Measurements from ENCODE around the gene FOCAD.

FOCAD gene

DNA sequence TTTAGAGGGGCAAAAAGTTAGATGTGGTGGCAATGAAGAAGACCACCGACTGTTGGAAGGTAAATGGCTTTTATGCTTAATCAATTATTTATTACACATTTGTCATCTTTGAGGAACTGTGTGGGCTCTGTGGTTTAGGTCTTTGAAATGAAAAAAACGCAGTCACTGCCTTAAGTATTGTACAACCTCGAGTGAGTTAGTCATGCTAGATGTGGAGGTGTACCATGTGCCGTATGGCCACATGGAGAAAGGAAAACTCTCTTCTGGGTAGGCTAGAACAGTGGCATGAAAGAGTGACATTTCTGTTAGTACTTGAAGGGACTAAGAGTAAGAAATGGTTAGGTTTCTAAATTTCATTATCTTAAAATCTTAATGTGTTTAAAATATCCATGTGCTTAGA lies 181.3 kb downstream of the FOCAD start:
- Histone ChIP-seq H3K79me2 (ENCODE audit: low read length) (no peaks in the 10 kb centered on the region), H3K36me3 (replicated peaks; ENCODE audit: insufficient read depth, low read length) (no peaks in the 10 kb centered on the region), H3K9me3 (replicated peaks; ENCODE audit: insufficient read depth, low read length) (no peaks in the 10 kb centered on the region), H2AFZ (ENCODE audit: low read length) (no peak overlapping the region), H3K27ac (ENCODE audit: low read length) (no peak overlapping the region), H3K4me1 (ENCODE audit: low read length) (no peaks in the 10 kb centered on the region), H3F3A (ENCODE audit: insufficient read depth, low read length) (no peaks in the 10 kb centered on the region), H3K9me2 (replicated peaks; ENCODE audit: insufficient read depth, low read length) (no peaks in the 10 kb centered on the region), H3K27me3 (replicated peaks; ENCODE audit: insufficient read depth, low read length) (no peaks in the 10 kb centered on the region), H4K20me1 (ENCODE audit: insufficient read depth, low read length) (no peaks in the 10 kb centered on the region), H3K4me2 (ENCODE audit: low read depth, low read length) (no peak overlapping the region), H3K9ac (ENCODE audit: low read length) (no peak overlapping the region), H3K4me3 (ENCODE audit: low read length) (no peak overlapping the region)
- DNase-seq, result no peak
- TF ChIP-seq, protein P1, sequence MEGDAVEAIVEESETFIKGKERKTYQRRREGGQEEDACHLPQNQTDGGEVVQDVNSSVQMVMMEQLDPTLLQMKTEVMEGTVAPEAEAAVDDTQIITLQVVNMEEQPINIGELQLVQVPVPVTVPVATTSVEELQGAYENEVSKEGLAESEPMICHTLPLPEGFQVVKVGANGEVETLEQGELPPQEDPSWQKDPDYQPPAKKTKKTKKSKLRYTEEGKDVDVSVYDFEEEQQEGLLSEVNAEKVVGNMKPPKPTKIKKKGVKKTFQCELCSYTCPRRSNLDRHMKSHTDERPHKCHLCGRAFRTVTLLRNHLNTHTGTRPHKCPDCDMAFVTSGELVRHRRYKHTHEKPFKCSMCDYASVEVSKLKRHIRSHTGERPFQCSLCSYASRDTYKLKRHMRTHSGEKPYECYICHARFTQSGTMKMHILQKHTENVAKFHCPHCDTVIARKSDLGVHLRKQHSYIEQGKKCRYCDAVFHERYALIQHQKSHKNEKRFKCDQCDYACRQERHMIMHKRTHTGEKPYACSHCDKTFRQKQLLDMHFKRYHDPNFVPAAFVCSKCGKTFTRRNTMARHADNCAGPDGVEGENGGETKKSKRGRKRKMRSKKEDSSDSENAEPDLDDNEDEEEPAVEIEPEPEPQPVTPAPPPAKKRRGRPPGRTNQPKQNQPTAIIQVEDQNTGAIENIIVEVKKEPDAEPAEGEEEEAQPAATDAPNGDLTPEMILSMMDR (IDR thresholded peaks at IDR 0.05; ENCODE audit: low read length), result no peak
- TF ChIP-seq EZH2 (optimal IDR thresholded peaks at IDR 0.05; ENCODE audit: low read depth, low read length), result no peak
- no peak for TF ChIP-seq EZH2phosphoT487 (IDR thresholded peaks at IDR 0.05; ENCODE audit: low read length)

DNA sequence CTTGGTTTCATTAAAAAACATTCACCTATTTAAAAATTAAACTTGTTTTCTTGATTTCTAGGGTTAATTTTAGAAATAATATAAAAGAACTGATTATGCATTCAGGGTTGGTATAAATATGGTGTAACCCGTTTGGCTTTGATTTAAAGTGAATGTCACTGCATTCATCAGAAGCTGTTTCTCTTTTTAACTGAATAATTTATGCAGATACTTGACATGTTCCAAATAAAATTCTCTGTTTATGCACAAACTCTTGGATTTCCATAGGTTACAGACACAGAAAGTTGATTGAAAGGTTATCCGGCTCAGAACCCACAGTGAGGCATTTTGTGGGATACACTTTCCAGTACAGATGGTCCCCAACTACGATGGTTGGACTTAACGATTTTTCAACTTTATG lies 186.1 kb downstream of the FOCAD start:
- TF ChIP-seq, protein P1 (IDR thresholded peaks at IDR 0.05; ENCODE audit: low read length), result no peak
- TF ChIP-seq EZH2 (optimal IDR thresholded peaks at IDR 0.05; ENCODE audit: low read depth, low read length) (no peak), EZH2phosphoT487 (IDR thresholded peaks at IDR 0.05; ENCODE audit: low read length) (no peak)
- Histone ChIP-seq H3K9ac (ENCODE audit: low read length) (no peak overlapping the region), H3K9me3 (replicated peaks; ENCODE audit: insufficient read depth, low read length) (no peaks in the 10 kb centered on the region), H3F3A (ENCODE audit: insufficient read depth, low read length) (no peaks in the 10 kb centered on the region), H2AFZ (ENCODE audit: low read length) (no peak overlapping the region), H3K27ac (ENCODE audit: low read length) (no peak overlapping the region), H3K4me1 (ENCODE audit: low read length) (peaks cover 7% of the 10 kb centered on the region; the same call in 1 of the 2 replicates), H3K36me3 (replicated peaks; ENCODE audit: insufficient read depth, low read length) (no peaks in the 10 kb centered on the region), H3K27me3 (replicated peaks; ENCODE audit: insufficient read depth, low read length) (no peaks in the 10 kb centered on the region), H3K4me3 (ENCODE audit: low read length) (no peak overlapping the region), H3K9me2 (replicated peaks; ENCODE audit: insufficient read depth, low read length) (no peaks in the 10 kb centered on the region), H3K79me2 (ENCODE audit: low read length) (no peaks in the 10 kb centered on the region), H4K20me1 (ENCODE audit: insufficient read depth, low read length) (no peaks in the 10 kb centered on the region), H3K4me2 (ENCODE audit: low read depth, low read length) (no peak overlapping the region)
- no peak for DNase-seq

DNA sequence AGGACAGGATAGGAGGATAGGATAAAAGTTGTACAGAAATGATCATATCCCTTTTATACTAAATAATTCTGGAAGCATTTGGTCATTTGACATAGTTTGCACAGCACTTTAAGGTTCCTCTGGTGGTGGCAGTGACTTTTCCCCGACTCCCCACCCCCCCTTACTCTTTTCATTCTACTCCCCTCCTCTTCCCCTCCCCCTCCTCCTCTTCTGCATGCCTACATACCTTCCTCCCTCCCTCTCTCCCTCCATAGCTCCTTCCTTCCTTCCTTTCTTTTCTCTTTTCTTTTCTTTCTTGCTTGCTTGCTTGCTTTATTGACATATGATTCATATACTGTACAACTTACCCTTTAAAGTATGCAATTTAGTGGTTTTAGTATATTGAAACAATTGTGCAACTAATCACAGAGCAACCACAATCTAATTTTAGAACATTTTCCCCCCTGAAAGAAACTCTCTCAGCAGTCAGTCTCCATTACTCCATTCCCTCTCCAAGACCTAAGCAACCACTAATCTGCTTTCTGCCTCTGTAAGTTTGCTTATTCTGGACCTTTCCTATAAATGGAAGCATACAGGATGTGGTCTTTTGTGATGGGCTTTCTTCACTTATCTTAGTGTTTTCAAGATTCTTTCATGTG lies 188.4 kb downstream of the FOCAD start:
- Histone ChIP-seq H3K9me2 (replicated peaks; ENCODE audit: insufficient read depth, low read length) (no peaks in the 10 kb centered on the region), H2AFZ (ENCODE audit: low read length) (no peak overlapping the region), H3K79me2 (ENCODE audit: low read length) (no peaks in the 10 kb centered on the region), H3K9me3 (replicated peaks; ENCODE audit: insufficient read depth, low read length) (no peaks in the 10 kb centered on the region), H4K20me1 (ENCODE audit: insufficient read depth, low read length) (no peaks in the 10 kb centered on the region), H3K4me1 (ENCODE audit: low read length) (peaks cover 7% of the 10 kb centered on the region; the same call in 1 of the 2 replicates), H3K27me3 (replicated peaks; ENCODE audit: insufficient read depth, low read length) (no peaks in the 10 kb centered on the region), H3K36me3 (replicated peaks; ENCODE audit: insufficient read depth, low read length) (no peaks in the 10 kb centered on the region), H3K27ac (ENCODE audit: low read length) (no peak overlapping the region), H3K4me2 (ENCODE audit: low read depth, low read length) (no peak overlapping the region), H3K9ac (ENCODE audit: low read length) (no peak overlapping the region), H3K4me3 (ENCODE audit: low read length) (no peak overlapping the region), H3F3A (ENCODE audit: insufficient read depth, low read length) (no peaks in the 10 kb centered on the region)
- DNase-seq, result no peak
- TF ChIP-seq, protein P1 (IDR thresholded peaks at IDR 0.05; ENCODE audit: low read length), result no peak
- TF ChIP-seq EZH2 (optimal IDR thresholded peaks at IDR 0.05; ENCODE audit: low read depth, low read length) (no peak), EZH2phosphoT487 (IDR thresholded peaks at IDR 0.05; ENCODE audit: low read length) (no peak)
